ENCODE results near the gene SEL1L2.

The SEL1L2 gene

DNA sequence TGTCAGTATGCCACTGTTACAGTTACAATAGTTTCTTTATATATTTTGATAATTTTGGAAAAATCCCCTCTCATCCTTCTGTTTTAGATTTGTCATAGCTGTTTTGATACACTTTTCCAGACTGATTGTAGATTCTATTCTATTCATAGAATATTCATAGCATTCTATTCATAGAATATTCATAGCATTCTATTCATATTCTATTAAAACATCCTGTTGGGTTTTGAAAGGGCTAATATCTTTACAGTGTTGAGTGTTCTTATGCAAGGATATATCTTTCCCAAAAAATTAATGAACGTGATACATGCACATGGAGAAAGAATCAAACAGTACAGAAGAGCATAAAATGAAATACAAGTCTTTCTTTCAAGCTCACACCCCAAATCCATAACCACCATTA is 42.9 kb upstream of the SEL1L2 start (continued):
- TF ChIP-seq, protein P1, sequence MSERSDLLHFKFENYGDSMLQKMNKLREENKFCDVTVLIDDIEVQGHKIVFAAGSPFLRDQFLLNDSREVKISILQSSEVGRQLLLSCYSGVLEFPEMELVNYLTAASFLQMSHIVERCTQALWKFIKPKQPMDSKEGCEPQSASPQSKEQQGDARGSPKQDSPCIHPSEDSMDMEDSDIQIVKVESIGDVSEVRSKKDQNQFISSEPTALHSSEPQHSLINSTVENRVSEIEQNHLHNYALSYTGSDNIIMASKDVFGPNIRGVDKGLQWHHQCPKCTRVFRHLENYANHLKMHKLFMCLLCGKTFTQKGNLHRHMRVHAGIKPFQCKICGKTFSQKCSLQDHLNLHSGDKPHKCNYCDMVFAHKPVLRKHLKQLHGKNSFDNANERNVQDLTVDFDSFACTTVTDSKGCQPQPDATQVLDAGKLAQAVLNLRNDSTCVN (tag by site-specific recombination; optimal IDR thresholded peaks at IDR 0.05), result no peak
- TF ChIP-seq GFI1B (tag by site-specific recombination; IDR thresholded peaks at IDR 0.05) (no peak), ZFP41 (tag by site-specific recombination; IDR thresholded peaks at IDR 0.05; ENCODE audit: borderline replicate concordance) (no peak), ZNF600 (tag by site-specific recombination; IDR thresholded peaks at IDR 0.05) (no peak), EGR2 (tag by site-specific recombination; IDR thresholded peaks at IDR 0.05; ENCODE audit: low read depth) (no peak), MEIS1 (CRISPR knock-in tag; IDR thresholded peaks at IDR 0.05; ENCODE audit: borderline replicate concordance) (no peak)

DNA sequence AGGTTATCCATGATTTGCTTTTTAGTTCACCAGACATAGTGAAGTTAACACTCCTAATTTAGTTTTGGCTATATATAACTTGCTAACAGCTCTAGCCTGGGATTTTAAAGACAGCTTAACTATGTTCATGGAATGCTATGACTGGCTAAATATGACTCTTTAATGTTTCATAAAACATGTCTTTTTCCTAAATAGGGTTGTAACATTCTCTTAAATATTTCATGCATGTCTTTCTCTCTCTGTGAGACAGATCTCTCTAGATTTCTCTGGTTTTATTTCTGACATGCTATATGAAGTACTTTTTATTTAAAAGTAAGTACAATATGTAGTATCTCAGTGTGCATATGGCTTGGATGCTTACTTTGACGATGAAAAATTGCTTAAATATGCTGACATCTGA is 40.6 kb upstream of the SEL1L2 start:
- Histone ChIP-seq H3K27ac (ENCODE audit: extremely low read depth, low read depth, low read length) (no peak overlapping the region), H3K36me3 (ENCODE audit: control insufficient read depth in 2 of 2, insufficient read depth in 1 of 2, low read length in 2 of 2) (no peaks in the 10 kb centered on the region), H3K4me3 (ENCODE audit: low read depth, low read length) (no peak overlapping the region), H3K4me1 (ENCODE audit: control insufficient read depth, insufficient read depth, low read length) (no peaks in the 10 kb centered on the region), H3K9me3 (ENCODE audit: control insufficient read depth, insufficient read depth, low read depth, low read length) (no peaks in the 10 kb centered on the region)
- POLR2A ChIA-PET, result interaction anchor here (1.0 kb wide), 1 partner anchor 36 kb away, joined by 4 read pairs; no protein-coding TSS in a partner anchor
- TF ChIP-seq, protein P2, sequence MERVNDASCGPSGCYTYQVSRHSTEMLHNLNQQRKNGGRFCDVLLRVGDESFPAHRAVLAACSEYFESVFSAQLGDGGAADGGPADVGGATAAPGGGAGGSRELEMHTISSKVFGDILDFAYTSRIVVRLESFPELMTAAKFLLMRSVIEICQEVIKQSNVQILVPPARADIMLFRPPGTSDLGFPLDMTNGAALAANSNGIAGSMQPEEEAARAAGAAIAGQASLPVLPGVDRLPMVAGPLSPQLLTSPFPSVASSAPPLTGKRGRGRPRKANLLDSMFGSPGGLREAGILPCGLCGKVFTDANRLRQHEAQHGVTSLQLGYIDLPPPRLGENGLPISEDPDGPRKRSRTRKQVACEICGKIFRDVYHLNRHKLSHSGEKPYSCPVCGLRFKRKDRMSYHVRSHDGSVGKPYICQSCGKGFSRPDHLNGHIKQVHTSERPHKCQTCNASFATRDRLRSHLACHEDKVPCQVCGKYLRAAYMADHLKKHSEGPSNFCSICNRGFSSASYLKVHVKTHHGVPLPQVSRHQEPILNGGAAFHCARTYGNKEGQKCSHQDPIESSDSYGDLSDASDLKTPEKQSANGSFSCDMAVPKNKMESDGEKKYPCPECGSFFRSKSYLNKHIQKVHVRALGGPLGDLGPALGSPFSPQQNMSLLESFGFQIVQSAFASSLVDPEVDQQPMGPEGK (tag by site-specific recombination; IDR thresholded peaks at IDR 0.05), result no peak
- TF ChIP-seq, protein P3, sequence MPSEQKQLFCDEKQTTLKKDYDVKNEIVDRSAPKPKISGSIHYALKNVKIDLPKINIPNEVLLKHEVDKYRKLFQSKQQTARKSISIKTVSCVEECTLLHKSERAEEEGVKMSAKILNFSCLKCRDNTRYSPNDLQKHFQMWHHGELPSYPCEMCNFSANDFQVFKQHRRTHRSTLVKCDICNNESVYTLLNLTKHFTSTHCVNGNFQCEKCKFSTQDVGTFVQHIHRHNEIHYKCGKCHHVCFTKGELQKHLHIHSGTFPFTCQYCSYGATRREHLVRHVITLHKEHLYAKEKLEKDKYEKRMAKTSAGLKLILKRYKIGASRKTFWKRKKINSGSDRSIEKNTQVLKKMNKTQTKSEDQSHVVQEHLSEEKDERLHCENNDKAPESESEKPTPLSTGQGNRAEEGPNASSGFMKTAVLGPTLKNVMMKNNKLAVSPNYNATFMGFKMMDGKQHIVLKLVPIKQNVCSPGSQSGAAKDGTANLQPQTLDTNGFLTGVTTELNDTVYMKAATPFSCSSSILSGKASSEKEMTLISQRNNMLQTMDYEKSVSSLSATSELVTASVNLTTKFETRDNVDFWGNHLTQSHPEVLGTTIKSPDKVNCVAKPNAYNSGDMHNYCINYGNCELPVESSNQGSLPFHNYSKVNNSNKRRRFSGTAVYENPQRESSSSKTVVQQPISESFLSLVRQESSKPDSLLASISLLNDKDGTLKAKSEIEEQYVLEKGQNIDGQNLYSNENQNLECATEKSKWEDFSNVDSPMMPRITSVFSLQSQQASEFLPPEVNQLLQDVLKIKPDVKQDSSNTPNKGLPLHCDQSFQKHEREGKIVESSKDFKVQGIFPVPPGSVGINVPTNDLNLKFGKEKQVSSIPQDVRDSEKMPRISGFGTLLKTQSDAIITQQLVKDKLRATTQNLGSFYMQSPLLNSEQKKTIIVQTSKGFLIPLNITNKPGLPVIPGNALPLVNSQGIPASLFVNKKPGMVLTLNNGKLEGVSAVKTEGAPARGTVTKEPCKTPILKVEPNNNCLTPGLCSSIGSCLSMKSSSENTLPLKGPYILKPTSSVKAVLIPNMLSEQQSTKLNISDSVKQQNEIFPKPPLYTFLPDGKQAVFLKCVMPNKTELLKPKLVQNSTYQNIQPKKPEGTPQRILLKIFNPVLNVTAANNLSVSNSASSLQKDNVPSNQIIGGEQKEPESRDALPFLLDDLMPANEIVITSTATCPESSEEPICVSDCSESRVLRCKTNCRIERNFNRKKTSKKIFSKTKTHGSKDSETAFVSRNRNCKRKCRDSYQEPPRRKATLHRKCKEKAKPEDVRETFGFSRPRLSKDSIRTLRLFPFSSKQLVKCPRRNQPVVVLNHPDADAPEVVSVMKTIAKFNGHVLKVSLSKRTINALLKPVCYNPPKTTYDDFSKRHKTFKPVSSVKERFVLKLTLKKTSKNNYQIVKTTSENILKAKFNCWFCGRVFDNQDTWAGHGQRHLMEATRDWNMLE (tag by site-specific recombination; conservative IDR thresholded peaks at IDR 0.05; ENCODE audit: low read depth), result no peak
- TF ChIP-seq ZNF146 (tag by site-specific recombination; IDR thresholded peaks at IDR 0.05), result no peak
- TF ChIP-seq GFI1B (tag by site-specific recombination; IDR thresholded peaks at IDR 0.05), result no peak
- no peak for TF ChIP-seq BCL11B (tag by site-specific recombination; IDR thresholded peaks at IDR 0.05; ENCODE audit: low read depth)
- TF ChIP-seq ZBTB1 (tag by site-specific recombination; IDR thresholded peaks at IDR 0.05), result no peak
- TF ChIP-seq ZNF121 (tag by site-specific recombination; IDR thresholded peaks at IDR 0.05), result no peak
- TF ChIP-seq, protein P4, sequence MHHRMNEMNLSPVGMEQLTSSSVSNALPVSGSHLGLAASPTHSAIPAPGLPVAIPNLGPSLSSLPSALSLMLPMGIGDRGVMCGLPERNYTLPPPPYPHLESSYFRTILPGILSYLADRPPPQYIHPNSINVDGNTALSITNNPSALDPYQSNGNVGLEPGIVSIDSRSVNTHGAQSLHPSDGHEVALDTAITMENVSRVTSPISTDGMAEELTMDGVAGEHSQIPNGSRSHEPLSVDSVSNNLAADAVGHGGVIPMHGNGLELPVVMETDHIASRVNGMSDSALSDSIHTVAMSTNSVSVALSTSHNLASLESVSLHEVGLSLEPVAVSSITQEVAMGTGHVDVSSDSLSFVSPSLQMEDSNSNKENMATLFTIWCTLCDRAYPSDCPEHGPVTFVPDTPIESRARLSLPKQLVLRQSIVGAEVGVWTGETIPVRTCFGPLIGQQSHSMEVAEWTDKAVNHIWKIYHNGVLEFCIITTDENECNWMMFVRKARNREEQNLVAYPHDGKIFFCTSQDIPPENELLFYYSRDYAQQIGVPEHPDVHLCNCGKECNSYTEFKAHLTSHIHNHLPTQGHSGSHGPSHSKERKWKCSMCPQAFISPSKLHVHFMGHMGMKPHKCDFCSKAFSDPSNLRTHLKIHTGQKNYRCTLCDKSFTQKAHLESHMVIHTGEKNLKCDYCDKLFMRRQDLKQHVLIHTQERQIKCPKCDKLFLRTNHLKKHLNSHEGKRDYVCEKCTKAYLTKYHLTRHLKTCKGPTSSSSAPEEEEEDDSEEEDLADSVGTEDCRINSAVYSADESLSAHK (tag by site-specific recombination; IDR thresholded peaks at IDR 0.05), result no peak
- no peak for TF ChIP-seq ZNF792 (tag by site-specific recombination; IDR thresholded peaks at IDR 0.05)
- CTCF ChIA-PET, result no interaction called here
